ENCODE data around the gene POLR1G. TPM values are rescaled to one million over a fixed set of nuclear protein-coding genes. Genes with fewer than 3 reads are reported as not detected.

POLR1G gene
- total RNA-seq, 2 experiments from 2014 or later = 10.8 to 16.3 TPM

- Histone ChIP-seq H3K79me2 (ENCODE audit: insufficient read depth, low read depth, low read length) (no peaks in the 10 kb centered on the region), H3K27ac (ENCODE audit: low read depth, low read length, poor library complexity, severe bottlenecking) (peak overlapping the region; percentile 26), H3K4me2 (ENCODE audit: low read length) (peak overlapping the region; percentile 99), H4K20me1 (ENCODE audit: insufficient read depth, low read length) (no peaks in the 10 kb centered on the region), H3K4me1 (ENCODE audit: insufficient read depth, low read length, poor library complexity, severe bottlenecking) (peaks cover 44% of the 10 kb centered on the region), H3K36me3 (ENCODE audit: insufficient read depth, low read length) (no peaks in the 10 kb centered on the region), H2AFZ (ENCODE audit: low read length) (peak overlapping the region; percentile 3; the same call in 1 of the 2 replicates), H3K9me3 (ENCODE audit: low read length) (no peaks in the 10 kb centered on the region), H3K4me3 (ENCODE audit: low read depth, low read length, poor library complexity, severe bottlenecking) (peak overlapping the region; percentile 69), H3K9me2 (ENCODE audit: insufficient read depth, low read length) (no peaks in the 10 kb centered on the region)
- DNase-seq (ENCODE audit: low spot score) = peak; percentile 71
- no peak for TF ChIP-seq EZH2phosphoT487 (IDR thresholded peaks at IDR 0.05; ENCODE audit: borderline replicate concordance, low read depth, low read length)
- TF ChIP-seq CTCF (conservative IDR thresholded peaks at IDR 0.05; ENCODE audit: low read length) = no peak
- no TSS peak for BruUV-seq (replicated peaks)
- ChIA-PET POLR2A (interaction anchor here (0.7 kb wide), 1 partner anchor 12 kb away, joined by 3 read pairs; no protein-coding TSS in a partner anchor), CTCF (ENCODE audit: unreplicated experiment) (no interaction called here)
- intact Hi-C loops (cut with micrococcal nuclease; ENCODE audit: unreplicated experiment) = no loop called here
Measured at GRCh38 chr19:45442778-45443461, 36.5 kb downstream of the POLR1G start.

DNA sequence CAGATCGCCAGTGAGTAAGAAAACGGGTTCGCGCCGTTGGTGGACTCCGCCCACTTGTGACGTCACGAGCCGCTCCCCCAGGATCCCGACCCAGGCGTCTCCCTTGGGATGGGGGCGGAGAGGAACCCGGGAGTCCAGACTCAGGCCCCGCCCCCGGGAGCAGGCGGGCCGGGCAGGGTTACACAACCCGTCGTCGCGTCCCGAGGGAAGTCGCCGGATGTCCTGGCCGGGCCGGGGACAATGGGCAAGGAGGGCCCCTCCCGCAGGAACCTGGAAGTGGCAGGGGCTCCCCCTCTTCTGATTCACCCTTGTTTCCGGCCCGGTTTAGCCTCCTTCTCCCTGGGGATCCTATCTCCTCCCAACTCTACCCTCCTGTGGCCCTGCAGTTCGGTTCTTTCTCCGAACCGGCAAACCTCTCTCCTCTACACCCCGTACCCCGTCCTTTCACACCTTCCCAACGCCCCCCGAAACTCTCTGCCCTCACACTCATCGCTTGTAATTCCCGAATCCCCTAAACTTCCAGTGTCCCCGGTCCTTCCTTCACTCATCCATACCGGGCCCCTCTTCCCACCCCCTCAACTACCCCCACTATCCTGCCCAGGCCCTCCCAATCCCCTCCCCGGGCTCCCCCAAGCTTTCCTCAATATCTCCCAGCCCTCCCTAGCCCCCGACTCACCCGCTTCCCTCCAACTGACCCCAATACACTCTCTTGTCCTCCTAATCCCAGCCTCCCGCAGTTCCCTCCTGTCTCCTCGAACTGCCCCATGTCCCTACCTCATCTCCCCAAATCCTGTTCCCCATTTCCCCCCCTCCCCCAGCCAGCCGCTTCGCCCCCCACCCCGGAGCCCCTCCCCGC, 37.2 kb downstream of the POLR1G start:
- Histone ChIP-seq H4K20me1 (ENCODE audit: insufficient read depth, low read length) (no peaks in the 10 kb centered on the region), H3K27ac (ENCODE audit: low read depth, low read length, poor library complexity, severe bottlenecking) (peak overlapping the region; percentile 29), H3K4me1 (ENCODE audit: insufficient read depth, low read length, poor library complexity, severe bottlenecking) (peaks cover 44% of the 10 kb centered on the region), H3K4me2 (ENCODE audit: low read length) (peak overlapping the region; percentile 99), H3K79me2 (ENCODE audit: insufficient read depth, low read depth, low read length) (no peaks in the 10 kb centered on the region), H3K4me3 (ENCODE audit: low read depth, low read length, poor library complexity, severe bottlenecking) (peak overlapping the region; percentile 69), H2AFZ (ENCODE audit: low read length) (peak overlapping the region; percentile 62; the same call in 1 of the 2 replicates), H3K36me3 (ENCODE audit: insufficient read depth, low read length) (no peaks in the 10 kb centered on the region), H3K9me2 (ENCODE audit: insufficient read depth, low read length) (no peaks in the 10 kb centered on the region), H3K9me3 (ENCODE audit: low read length) (no peaks in the 10 kb centered on the region)
- ChIA-PET CTCF (ENCODE audit: unreplicated experiment) (no interaction called here), POLR2A (no interaction called here)
- BruUV-seq (replicated peaks) = no TSS peak
- TF ChIP-seq CTCF (conservative IDR thresholded peaks at IDR 0.05; ENCODE audit: low read length) (no peak), EZH2phosphoT487 (IDR thresholded peaks at IDR 0.05; ENCODE audit: borderline replicate concordance, low read depth, low read length) (no peak)
- DNase-seq (ENCODE audit: low spot score) = peak; percentile 43
- intact Hi-C loops (cut with micrococcal nuclease; ENCODE audit: unreplicated experiment) = no loop called here

Data from OCI-LY7 (cell line).